Neural crest cell (in vitro differentiated cells): Measurements from ENCODE around the gene LYZL1. TPM values are rescaled to one million over a fixed set of nuclear protein-coding genes. Genes with fewer than 3 reads are reported as not detected.
A peak's percentile ranks its signal among the peaks of the same experiment; 100 is the strongest.
"Not testable (repeated sequence)": the region's sequence is repeated elsewhere in the genome, so short reads cannot be mapped to it uniquely, and the experiment has no call there.

Source experiments
- DNase-seq: peaks from one replicate; pipeline ENCODE4 v3.0.0; 2021; ENCODE audit warnings: low read depth, mixed read lengths, low spot score
- H3K27ac Mint-ChIP-seq: one replicate; pipeline ENCODE4 v1.8.0; 2021; ENCODE audit warnings: mild to moderate bottlenecking, mixed read lengths; ENCODE audit not compliant: unreplicated experiment
- H3K27me3 Mint-ChIP-seq: 2 replicates; pipeline ENCODE4 v1.8.0; 2021; ENCODE audit warnings: low read depth, mild to moderate bottlenecking, mixed read lengths
- H3K36me3 Mint-ChIP-seq: 2 replicates; pipeline ENCODE4 v1.8.0; 2021; ENCODE audit warnings: low read depth, mild to moderate bottlenecking, mixed read lengths
- H3K4me1 Mint-ChIP-seq: 2 replicates; pipeline ENCODE4 v1.8.0; 2021; ENCODE audit warnings: mixed read lengths
- H3K4me3 Mint-ChIP-seq: one replicate; pipeline ENCODE4 v1.8.0; 2021; ENCODE audit warnings: mild to moderate bottlenecking, mixed read lengths
- H3K9me3 Mint-ChIP-seq: 2 replicates; pipeline ENCODE4 v1.8.0; 2021; ENCODE audit warnings: mixed read lengths
- total RNA-seq: library from RNA; stranded (reverse); gene quantifications from 2 replicates; pipeline ENCODE4 v1.2.1, GENCODE V29; 2021
- TF ChIP-seq, protein P1 (sequence below): fragments of 200-600 bp; sonication (generic); conservative IDR thresholded peaks from 2 replicates; pipeline ENCODE4 v1.5.0; 2021; ENCODE audit warnings: antibody characterized with exemption, mild to moderate bottlenecking

The LYZL1 gene
- total RNA-seq, 1 donor from 2014 or later = not detected

DNA sequence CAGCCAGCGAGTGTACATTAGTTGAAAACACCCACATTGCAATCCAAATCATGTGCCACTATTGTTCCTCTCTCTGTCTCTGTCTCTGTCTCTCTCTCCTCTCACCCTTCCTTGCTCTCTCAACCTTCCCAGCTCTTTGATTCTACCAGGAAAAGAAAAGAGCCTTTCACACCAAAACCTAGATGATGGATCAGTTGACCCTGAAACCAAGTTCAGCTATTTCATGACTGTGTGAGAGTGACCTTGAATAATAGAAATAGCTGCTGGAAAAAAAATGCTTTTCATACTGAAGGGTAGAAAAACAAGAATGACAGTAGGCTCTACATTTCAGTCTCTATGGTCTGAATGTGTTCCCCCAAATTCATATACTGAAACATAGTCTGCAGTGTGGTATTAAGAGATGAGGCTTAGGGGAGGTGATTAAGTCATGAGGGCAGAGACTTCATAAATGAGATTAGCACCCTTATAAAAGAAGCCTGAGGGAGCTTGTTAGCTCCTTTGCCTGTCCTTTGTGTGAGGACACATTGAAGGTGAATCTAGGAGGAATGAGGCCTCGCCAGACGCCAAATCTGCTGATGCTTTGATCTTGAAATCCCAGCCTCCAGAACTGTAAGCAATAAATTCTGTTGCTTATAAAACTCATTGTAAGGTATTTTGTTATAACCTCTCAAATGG is 65.2 kb downstream of the LYZL1 start:
- Mint-ChIP-seq H3K4me3 (no peak overlapping the region), H3K4me1 (peaks cover 37% of the 10 kb centered on the region), H3K9me3 (no peaks in the 10 kb centered on the region), H3K27ac (no peak overlapping the region), H3K27me3 (no peaks in the 10 kb centered on the region), H3K36me3 (no peaks in the 10 kb centered on the region)
- DNase-seq = no peak
- TF ChIP-seq, protein P1, sequence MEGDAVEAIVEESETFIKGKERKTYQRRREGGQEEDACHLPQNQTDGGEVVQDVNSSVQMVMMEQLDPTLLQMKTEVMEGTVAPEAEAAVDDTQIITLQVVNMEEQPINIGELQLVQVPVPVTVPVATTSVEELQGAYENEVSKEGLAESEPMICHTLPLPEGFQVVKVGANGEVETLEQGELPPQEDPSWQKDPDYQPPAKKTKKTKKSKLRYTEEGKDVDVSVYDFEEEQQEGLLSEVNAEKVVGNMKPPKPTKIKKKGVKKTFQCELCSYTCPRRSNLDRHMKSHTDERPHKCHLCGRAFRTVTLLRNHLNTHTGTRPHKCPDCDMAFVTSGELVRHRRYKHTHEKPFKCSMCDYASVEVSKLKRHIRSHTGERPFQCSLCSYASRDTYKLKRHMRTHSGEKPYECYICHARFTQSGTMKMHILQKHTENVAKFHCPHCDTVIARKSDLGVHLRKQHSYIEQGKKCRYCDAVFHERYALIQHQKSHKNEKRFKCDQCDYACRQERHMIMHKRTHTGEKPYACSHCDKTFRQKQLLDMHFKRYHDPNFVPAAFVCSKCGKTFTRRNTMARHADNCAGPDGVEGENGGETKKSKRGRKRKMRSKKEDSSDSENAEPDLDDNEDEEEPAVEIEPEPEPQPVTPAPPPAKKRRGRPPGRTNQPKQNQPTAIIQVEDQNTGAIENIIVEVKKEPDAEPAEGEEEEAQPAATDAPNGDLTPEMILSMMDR = no peak

- Mint-ChIP-seq H3K9me3 (no peaks in the 10 kb centered on the region), H3K4me3 (peak overlapping the region; percentile 11), H3K27ac (no peak overlapping the region), H3K27me3 (no peaks in the 10 kb centered on the region), H3K4me1 (peaks cover 37% of the 10 kb centered on the region), H3K36me3 (no peaks in the 10 kb centered on the region)
- TF ChIP-seq, protein P1 = no peak
- no peak for DNase-seq
Observed at GRCh38 chr10:29355411-29355991, 66.6 kb downstream of the LYZL1 start.

- Mint-ChIP-seq H3K9me3 (no peaks in the 10 kb centered on the region), H3K27me3 (no peaks in the 10 kb centered on the region), H3K27ac (no peak overlapping the region), H3K4me1 (peaks cover 37% of the 10 kb centered on the region), H3K36me3 (no peaks in the 10 kb centered on the region), H3K4me3 (no peak overlapping the region)
- TF ChIP-seq, protein P1 = no peak
- no peak for DNase-seq
Observed at GRCh38 chr10:29356931-29357330, 68.1 kb downstream of the LYZL1 start.

DNA sequence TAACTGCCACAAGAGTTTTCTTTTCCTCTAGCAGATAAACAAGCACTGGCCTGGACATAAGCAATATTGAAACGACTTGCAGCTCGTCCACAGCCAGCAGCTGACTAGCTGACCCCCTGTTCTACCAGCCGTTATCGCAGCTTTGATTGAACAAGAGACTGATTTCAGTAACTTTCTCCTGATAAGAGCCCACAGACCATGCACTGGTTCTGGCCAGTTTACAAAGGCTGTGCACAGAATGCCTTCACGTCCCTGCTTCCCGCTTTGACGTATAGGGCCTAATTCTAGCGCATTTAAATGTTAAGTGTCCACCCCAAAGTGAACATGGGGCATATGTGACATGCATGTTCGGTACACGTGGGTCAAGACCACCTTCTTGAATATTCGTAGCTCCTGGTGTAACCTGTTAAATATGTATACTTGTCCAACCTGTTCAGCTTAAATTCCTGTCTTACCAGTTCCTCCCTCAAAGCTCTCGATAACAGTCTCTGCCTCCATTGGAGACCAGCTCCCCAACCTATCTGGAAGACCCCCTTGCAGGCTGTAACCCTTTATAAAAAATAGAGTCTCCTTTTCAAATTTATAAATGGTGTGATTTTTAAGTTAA is 69.2 kb downstream of the LYZL1 start:
- no peak for DNase-seq
- Mint-ChIP-seq H3K36me3 (no peaks in the 10 kb centered on the region), H3K27ac (no peak overlapping the region), H3K4me1 (peaks cover 37% of the 10 kb centered on the region), H3K4me3 (no peak overlapping the region), H3K9me3 (no peaks in the 10 kb centered on the region), H3K27me3 (no peaks in the 10 kb centered on the region)
- TF ChIP-seq, protein P1 = no peak

DNA sequence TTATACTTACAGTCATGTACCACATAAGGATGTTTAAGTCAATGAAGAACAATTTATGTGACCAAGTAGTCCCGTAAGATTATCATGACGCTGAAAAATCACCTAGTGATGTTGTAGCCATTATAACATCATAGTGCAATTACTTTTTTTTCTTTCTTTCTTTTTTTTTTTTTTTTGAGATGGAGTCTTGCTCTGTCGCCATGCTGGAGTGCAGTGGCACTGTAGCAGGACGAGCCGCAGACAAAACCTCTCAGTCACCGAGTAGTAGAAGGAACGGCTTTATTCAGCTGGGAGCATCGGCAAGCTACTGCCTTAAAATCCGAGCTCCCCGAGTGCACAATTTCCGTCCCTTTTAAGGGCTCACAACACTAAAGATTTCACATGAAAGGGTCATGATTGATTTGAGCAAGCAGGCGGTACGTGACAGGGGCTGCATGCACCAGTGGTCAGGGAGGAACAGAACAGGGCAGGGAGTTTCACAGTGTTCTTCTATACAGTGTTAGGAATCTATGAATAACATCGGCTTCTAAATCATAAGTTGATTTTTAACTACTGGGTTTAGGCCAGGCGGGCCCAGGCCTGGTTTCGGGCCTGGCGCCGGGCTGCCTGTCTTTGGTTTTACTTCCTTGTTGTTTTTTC is 71.5 kb downstream of the LYZL1 start:
- not testable (repeated sequence) for H3K4me3 Mint-ChIP-seq, H3K36me3 Mint-ChIP-seq, H3K27me3 Mint-ChIP-seq, H3K27ac Mint-ChIP-seq, H3K9me3 Mint-ChIP-seq, DNase-seq
- H3K4me1 Mint-ChIP-seq = peaks cover 18% of the 10 kb centered on the region
